Measurements from ENCODE around the gene TRIM69.
A peak's percentile ranks its signal among the peaks of the same experiment; 100 is the strongest.
"Not testable (repeated sequence)": the region's sequence is repeated elsewhere in the genome, so short reads cannot be mapped to it uniquely, and the experiment has no call there.

Gene TRIM69, protein sequence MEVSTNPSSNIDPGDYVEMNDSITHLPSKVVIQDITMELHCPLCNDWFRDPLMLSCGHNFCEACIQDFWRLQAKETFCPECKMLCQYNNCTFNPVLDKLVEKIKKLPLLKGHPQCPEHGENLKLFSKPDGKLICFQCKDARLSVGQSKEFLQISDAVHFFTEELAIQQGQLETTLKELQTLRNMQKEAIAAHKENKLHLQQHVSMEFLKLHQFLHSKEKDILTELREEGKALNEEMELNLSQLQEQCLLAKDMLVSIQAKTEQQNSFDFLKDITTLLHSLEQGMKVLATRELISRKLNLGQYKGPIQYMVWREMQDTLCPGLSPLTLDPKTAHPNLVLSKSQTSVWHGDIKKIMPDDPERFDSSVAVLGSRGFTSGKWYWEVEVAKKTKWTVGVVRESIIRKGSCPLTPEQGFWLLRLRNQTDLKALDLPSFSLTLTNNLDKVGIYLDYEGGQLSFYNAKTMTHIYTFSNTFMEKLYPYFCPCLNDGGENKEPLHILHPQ

DNA sequence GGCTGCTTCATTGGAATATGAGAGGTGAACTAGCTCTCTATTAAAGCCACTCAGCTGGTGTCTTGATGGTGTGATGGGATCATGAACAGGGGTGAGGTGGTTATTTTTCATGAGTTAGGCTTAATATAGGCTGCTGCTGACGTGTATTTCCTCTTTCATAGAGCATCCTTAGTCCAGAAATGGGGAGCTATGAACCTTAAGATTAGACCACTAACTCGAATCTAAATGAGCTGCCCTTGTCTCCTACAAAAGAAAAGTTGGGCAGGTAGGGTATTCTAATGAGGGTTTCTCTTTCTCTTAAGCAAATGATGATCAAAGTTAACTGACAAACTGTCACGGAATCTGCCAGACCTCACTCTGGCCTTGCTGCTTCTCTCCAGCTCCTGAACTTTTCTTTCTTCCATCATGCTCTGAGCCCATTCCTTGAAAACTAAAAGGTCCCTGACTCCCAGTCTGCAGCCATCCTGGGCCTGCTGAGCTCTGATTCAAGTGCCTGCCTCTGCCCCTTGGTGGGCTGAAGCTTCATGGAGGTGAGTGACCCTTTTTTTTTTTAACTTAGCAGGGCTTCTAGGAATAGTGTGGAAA lies at the start of gene TRIM69:
TSS of gene TRIM69 (plus strand) at position 348 of the 585 bp plus-strand sequence. CDS start at position 525, 177 bp downstream.
- no peak for DNase-seq

DNA sequence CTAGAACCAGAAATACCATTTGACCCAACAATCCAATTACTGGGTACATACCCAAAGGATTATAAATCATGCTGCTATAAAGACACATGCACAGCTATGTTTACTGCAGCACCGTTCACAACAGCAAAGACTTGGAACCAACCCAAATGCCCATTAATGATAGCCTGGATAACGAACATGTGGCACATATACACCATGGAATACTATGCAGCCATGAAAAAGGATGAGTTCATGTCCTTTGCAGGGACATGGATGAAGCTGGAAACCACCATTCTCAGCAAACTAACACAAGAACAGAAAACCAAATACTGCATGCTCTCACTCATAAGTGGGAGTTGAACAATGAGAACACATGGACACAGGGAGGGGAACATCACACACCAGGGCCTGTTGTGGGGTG lies 47.0 kb upstream of the TRIM69 start:
- not testable (repeated sequence) for DNase-seq

DNA sequence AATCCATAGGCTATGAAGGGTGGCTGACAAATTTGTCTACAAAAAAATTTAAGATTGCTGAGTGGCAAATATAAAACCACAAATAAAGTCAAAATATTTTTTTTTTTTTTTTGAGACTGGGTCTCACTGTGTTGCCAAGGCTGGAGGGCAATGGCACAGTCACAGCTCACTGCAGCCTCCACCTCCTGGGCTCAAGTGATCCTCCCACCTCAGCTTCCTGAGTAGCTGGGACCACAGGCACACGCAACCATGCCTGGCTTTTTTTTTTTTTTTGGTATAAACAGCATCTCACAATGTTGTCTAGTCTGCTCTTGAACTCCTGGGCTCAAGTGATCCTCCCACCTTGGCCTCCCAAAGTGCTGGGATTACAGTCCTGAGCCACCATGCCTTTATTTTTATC lies 46.1 kb upstream of the TRIM69 start:
- DNase-seq, result not testable (repeated sequence)

DNA sequence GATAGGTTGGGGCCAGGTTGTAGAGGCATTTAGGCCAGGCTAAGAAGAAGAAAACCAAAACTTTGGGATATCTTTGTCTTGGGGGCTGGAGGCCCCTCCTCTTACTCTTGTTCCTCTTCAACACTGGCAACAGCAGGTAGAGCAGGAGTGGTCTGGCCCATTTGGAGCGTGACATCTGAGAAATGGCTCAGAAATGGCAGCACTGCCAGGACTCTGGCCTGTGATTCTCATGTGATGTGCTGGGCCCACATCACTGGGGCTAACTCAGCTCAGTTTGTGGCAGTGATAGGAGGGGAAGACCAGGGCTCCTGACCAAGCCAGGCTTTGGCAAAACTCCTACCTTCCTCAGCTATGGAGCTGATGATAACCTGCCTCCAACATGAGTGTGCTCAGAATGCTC lies 43.7 kb upstream of the TRIM69 start:
- DNase-seq, result no peak

DNA sequence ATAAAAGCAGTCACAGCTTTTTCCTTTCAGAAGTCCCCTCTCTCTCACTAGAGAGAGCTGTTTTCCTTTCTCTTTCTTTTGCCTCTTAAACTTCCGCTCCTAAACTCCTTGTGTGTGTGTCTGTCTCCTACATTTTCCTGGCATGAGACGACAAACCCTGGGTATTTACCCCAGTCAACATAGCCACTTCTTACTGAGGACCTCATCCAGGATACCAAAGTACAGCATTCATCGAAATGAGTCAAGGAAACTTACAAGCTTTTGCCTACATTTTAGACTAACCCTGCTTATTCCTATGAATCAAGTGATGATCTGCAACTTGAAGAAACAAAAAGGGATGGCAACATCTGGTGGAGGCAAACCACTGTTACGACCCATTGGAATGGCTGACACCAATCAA lies 41.9 kb upstream of the TRIM69 start:
- DNase-seq, result no peak

DNA sequence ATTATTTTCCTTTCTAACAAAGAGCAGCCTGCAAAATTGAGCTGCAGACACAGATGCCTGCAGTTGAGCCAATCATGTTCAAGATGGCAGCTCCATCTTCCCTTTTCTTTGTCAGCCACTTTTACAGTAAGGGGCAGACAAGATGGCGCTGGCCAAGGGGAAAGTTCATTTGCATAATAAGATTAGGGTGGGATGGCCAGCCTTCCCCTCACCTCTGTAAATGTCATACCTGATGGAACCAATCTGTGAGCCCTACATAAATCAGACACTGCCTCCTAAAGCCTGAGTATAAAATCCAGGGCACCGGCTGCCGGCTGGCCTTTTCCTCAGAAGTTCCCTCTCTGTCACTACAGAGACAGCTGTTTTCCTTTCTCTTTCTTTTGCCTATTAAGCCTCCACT lies 41.0 kb upstream of the TRIM69 start:
- no peak for DNase-seq

DNA sequence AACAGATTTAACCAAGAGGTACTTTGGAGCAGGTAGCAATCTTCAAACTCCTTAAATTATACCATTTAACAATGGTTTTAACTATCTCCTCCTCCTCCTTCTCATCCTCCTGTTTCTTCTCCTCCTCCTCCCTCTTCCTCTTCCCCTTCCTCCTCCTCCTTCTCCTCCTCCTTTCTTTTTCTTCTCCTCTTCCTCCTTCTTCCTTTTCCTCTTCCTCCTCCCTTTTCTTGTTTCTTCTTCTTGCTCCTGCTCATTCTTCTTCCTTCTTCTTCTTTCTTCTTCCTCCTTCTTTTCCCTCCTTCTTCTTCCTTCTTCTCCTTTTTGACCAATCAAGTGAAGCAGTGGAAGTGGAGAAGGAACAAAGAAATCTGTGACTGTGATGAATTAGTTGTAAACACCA lies 39.3 kb upstream of the TRIM69 start:
- no peak for DNase-seq

DNA sequence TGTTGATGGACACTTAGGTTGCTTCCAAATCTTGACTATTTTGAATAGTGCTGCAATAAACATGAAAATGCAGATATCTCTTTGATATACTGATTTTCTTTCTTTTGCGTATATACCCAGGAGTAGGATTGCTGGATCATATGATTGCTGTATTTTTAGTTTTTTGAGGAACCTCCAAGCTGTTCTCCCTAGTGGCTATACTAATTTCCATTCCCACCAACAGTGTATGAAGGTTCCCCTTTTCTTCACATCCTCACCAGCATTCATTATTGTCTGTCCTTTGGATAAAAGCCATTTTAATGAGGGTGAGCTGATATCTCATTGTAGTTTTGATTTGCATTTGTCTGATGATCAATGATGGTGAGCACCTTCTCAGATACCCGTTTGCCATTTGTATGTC lies 37.7 kb upstream of the TRIM69 start:
- no peak for DNase-seq

DNA sequence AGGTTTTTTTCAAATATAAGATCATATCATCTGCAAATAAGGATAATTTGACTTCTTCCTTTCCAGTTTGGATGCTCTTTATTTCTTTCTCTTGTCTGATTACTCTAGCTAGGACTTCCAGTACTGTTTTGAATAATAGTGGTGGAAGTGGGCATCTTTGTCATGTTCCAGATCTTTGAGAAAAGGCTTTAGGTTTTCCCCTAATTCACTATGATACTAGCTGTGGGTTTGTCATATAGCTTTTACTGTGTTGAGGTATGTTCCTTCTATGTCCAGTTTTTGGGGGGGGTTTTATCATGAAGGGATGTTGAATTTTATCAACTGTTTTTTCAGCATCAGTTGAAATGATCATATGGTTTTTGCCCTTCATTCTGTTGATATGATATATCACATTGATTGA lies 35.7 kb upstream of the TRIM69 start:
- not testable (repeated sequence) for DNase-seq

DNA sequence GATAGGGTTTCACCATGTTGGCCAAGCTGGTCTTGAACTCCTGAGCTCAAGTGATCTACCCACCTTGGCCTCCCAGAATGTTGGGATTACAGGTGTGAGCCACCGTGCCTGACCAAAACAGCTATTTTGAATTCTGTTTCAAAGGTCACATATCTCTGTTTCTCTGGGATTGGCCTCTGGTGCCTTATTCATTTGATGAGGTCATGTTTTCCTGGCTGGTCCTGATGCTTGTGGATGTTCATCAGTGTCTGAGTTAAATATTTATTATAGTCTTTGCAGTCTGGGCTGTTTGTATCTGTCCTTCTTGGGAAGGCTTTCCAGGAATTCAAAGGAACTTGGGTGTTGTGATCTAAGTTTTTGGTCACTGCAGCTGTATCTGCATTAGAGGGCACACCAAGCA lies 30.3 kb upstream of the TRIM69 start:
- no peak for DNase-seq

DNA sequence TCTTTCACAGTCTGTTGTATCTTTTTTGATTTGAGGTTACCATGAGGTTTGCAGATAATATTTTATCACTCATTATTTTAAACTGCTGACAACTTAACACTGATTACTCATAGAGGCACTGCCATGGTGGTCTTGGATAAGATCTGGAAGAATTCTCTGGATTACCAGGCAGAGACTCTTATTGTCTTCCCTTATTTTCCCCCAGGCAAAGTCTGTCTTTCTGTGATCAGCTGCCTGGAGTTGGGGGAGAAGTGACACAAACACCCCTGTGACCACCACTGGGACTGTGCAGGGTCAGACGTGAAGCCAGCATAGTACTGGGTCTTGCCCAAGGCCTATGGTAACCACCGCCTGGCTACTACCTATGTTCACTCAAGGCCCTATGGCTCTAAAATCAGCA lies 29.9 kb upstream of the TRIM69 start:
- no peak for DNase-seq

DNA sequence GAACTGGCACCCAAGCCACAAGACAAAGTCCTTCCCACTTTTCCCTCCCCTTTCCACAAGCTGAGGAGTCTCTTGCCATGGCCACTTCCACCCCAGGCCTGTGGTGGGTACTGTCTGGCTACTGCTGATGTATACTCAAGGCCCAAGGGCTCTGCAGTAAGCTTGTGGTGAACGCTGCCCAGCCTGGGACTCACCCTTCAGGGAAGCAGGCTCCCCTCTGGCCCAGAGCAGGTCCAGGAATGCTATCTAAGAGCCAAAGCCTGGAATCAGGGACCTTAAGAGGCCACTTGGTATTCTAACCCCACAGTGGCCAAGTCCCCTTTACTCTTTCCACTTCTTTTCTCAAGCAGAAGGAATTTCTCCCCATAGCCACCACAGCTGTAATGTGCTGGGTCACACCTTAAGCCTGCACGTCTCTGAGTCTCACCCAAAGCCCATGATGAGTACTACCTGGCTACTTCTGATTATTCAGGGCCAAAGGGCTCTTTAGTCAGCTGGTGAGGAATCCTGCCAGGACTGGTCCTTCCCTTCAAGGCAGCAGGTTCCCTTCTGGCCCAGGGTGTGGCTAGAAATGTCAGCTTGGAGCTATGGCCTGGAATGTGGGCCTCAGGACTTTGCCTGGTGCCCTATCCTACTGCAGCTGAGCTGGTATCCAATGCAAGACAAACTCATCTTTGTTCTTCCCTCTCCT lies 29.2 kb upstream of the TRIM69 start:
- DNase-seq, result no peak

DNA sequence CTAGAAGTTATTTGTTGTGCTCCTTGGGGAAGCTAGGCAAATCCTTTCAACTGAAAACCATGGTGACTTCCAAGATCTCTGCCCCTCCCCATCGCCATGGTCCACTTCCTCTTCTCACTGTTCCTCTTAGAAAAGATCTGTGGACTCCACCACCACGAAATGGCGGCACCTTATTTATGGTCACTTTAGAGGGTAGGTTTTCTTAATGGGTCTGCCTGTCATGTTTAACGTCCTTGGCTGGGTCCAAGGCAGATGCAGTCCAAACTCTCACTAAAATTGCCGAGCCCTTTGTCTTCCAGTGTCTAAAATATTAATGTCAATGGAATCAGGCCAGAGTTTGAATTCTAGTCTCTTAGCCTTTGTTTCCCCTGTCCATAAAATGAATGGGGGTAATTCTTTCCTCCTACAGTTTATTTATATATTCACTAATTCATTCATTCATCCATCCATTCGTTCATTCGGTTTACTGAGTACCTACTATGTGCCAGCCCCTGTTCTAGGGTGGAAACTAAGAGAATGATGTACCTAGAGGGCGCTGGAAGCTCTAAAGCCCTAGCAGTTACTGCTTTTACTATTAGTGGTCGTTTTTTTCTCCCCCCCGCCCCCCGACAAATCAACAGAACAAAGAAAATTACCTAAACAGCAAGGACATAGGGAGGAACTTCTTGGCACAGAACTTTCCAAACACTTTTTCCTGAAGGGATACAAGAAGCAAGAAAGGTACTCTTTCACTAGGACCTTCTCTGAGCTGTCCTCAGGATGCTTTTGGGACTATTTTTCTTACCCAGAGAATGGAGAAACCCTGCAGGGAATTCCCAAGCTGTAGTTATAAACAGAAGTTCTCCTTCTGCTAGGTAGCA lies 25.9 kb upstream of the TRIM69 start:
- DNase-seq, result no peak

DNA sequence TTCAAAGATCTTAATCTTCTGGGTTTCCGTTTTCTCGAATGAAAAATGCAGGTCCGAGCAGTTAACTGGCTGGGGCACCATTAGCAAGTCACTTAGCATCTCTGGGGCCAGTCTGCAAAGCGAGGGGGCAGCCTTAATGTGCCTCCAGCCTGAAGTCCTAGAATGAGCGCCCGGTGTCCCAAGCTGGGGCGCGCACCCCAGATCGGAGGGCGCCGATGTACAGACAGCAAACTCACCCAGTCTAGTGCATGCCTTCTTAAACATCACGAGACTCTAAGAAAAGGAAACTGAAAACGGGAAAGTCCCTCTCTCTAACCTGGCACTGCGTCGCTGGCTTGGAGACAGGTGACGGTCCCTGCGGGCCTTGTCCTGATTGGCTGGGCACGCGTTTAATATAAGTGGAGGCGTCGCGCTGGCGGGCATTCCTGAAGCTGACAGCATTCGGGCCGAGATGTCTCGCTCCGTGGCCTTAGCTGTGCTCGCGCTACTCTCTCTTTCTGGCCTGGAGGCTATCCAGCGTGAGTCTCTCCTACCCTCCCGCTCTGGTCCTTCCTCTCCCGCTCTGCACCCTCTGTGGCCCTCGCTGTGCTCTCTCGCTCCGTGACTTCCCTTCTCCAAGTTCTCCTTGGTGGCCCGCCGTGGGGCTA lies 25.1 kb upstream of the TRIM69 start, which contains the start of the genes B2M and PATL2:
TSS of gene B2M (plus strand) at position 422 of the 647 bp plus-strand sequence. CDS start at position 452, 30 bp downstream.
TSS of gene PATL2 (minus strand) at position 228 of the 647 bp plus-strand sequence. CDS start 34,833 bp downstream, outside the sequence.
- DNase-seq, result peak; percentile 98

DNA sequence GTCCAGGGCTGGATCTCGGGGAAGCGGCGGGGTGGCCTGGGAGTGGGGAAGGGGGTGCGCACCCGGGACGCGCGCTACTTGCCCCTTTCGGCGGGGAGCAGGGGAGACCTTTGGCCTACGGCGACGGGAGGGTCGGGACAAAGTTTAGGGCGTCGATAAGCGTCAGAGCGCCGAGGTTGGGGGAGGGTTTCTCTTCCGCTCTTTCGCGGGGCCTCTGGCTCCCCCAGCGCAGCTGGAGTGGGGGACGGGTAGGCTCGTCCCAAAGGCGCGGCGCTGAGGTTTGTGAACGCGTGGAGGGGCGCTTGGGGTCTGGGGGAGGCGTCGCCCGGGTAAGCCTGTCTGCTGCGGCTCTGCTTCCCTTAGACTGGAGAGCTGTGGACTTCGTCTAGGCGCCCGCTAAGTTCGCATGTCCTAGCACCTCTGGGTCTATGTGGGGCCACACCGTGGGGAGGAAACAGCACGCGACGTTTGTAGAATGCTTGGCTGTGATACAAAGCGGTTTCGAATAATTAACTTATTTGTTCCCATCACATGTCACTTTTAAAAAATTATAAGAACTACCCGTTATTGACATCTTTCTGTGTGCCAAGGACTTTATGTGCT lies 24.5 kb upstream of the TRIM69 start:
- no peak for DNase-seq

DNA sequence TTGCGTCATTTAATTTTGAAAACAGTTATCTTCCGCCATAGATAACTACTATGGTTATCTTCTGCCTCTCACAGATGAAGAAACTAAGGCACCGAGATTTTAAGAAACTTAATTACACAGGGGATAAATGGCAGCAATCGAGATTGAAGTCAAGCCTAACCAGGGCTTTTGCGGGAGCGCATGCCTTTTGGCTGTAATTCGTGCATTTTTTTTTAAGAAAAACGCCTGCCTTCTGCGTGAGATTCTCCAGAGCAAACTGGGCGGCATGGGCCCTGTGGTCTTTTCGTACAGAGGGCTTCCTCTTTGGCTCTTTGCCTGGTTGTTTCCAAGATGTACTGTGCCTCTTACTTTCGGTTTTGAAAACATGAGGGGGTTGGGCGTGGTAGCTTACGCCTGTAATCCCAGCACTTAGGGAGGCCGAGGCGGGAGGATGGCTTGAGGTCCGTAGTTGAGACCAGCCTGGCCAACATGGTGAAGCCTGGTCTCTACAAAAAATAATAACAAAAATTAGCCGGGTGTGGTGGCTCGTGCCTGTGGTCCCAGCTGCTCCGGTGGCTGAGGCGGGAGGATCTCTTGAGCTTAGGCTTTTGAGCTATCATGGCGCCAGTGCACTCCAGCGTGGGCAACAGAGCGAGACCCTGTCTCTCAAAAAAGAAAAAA lies 23.9 kb upstream of the TRIM69 start:
- no peak for DNase-seq

DNA sequence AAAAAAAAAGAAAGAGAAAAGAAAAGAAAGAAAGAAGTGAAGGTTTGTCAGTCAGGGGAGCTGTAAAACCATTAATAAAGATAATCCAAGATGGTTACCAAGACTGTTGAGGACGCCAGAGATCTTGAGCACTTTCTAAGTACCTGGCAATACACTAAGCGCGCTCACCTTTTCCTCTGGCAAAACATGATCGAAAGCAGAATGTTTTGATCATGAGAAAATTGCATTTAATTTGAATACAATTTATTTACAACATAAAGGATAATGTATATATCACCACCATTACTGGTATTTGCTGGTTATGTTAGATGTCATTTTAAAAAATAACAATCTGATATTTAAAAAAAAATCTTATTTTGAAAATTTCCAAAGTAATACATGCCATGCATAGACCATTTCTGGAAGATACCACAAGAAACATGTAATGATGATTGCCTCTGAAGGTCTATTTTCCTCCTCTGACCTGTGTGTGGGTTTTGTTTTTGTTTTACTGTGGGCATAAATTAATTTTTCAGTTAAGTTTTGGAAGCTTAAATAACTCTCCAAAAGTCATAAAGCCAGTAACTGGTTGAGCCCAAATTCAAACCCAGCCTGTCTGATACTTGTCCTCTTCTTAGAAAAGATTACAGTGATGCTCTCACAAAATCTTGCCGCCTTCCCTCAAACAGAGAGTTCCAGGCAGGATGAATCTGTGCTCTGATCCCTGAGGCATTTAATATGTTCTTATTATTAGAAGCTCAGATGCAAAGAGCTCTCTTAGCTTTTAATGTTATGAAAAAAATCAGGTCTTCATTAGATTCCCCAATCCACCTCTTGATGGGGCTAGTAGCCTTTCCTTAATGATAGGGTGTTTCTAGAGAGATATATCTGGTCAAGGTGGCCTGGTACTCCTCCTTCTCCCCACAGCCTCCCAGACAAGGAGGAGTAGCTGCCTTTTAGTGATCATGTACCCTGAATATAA lies 23.0 kb upstream of the TRIM69 start:
- no peak for DNase-seq

DNA sequence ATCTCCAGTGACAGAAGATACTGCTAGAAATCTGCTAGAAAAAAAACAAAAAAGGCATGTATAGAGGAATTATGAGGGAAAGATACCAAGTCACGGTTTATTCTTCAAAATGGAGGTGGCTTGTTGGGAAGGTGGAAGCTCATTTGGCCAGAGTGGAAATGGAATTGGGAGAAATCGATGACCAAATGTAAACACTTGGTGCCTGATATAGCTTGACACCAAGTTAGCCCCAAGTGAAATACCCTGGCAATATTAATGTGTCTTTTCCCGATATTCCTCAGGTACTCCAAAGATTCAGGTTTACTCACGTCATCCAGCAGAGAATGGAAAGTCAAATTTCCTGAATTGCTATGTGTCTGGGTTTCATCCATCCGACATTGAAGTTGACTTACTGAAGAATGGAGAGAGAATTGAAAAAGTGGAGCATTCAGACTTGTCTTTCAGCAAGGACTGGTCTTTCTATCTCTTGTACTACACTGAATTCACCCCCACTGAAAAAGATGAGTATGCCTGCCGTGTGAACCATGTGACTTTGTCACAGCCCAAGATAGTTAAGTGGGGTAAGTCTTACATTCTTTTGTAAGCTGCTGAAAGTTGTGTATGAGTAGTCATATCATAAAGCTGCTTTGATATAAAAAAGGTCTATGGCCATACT lies 21.1 kb upstream of the TRIM69 start:
- DNase-seq, result no peak

DNA sequence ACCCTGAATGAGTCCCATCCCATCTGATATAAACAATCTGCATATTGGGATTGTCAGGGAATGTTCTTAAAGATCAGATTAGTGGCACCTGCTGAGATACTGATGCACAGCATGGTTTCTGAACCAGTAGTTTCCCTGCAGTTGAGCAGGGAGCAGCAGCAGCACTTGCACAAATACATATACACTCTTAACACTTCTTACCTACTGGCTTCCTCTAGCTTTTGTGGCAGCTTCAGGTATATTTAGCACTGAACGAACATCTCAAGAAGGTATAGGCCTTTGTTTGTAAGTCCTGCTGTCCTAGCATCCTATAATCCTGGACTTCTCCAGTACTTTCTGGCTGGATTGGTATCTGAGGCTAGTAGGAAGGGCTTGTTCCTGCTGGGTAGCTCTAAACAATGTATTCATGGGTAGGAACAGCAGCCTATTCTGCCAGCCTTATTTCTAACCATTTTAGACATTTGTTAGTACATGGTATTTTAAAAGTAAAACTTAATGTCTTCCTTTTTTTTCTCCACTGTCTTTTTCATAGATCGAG lies 20.5 kb upstream of the TRIM69 start:
- DNase-seq, result no peak

Data from right forelimb (tissue), 1 donor.